Ectodermal cell (in vitro differentiated cells): ENCODE results near the gene PLPPR4.
A peak's percentile ranks its signal among the peaks of the same experiment; 100 is the strongest.
"Not testable (repeated sequence)": the region's sequence is repeated elsewhere in the genome, so short reads cannot be mapped to it uniquely, and the experiment has no call there.

Experiments
- H3K27ac ChIP-seq: 2 replicates; pipeline ENCODE4 v1.7.0; 2013; ENCODE audit warnings: mild to moderate bottlenecking, low read depth, low read length; ENCODE audit not compliant: insufficient read depth, poor library complexity, severe bottlenecking
- H3K27me3 ChIP-seq: 2 replicates; pipeline ENCODE4 v1.7.0; 2013; ENCODE audit warnings: mild to moderate bottlenecking, low read length; ENCODE audit not compliant: insufficient read depth, control insufficient read depth, poor library complexity, severe bottlenecking
- H3K36me3 ChIP-seq: one replicate; pipeline ENCODE4 v1.7.0; 2013; ENCODE audit warnings: low read length; ENCODE audit not compliant: control insufficient read depth, insufficient read depth
- H3K4me1 ChIP-seq: one replicate; pipeline ENCODE4 v1.7.0; 2013; ENCODE audit warnings: low read length; ENCODE audit not compliant: control insufficient read depth, insufficient read depth
- H3K4me3 ChIP-seq: 2 replicates; pipeline ENCODE4 v1.7.0; 2013; ENCODE audit warnings: low read depth, low read length, control low read depth; ENCODE audit not compliant: insufficient read depth
- H3K9me3 ChIP-seq: 2 replicates; pipeline ENCODE4 v1.7.0; 2013; ENCODE audit warnings: mild to moderate bottlenecking, low read length, moderate library complexity; ENCODE audit not compliant: control insufficient read depth
- WGBS, 2 experiments: methylation state at CpG; one replicate each; pipeline ENCODE4 v1.1.7; 2013; ENCODE audit warnings: missing lambda C conversion rate in 2 of 2; 5-methylcytosine and 5-hydroxymethylcytosine counted together

Gene PLPPR4

DNA sequence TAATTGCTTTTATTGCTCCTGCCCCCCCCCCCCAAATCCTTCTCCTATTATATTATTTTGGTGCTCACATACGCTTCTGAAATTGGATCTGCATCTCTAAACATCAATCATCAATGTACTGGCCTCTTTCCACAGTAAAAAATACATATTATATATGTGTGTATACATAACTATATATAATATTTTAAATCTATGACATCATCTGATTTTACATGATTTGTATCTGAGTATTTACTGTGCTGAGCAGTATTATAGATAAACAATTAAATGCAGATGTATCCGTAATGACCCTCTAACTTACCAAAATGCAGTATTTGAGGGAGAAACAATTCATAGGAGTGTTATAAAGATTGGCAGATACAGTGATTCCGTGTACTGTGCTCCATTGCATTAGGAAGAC, 832 bp downstream of the PLPPR4 start:
- Histone ChIP-seq H3K4me3 (peak overlapping the region; percentile 30), H3K36me3 (no peaks in the 10 kb centered on the region), H3K9me3 (no peaks in the 10 kb centered on the region), H3K4me1 (no peaks in the 10 kb centered on the region), H3K27me3 (peaks cover 33% of the 10 kb centered on the region), H3K27ac (no peak overlapping the region)
- WGBS, 2 experiments, result 93 to 94% methylated on average over 2 of the region's 3 CpGs

DNA sequence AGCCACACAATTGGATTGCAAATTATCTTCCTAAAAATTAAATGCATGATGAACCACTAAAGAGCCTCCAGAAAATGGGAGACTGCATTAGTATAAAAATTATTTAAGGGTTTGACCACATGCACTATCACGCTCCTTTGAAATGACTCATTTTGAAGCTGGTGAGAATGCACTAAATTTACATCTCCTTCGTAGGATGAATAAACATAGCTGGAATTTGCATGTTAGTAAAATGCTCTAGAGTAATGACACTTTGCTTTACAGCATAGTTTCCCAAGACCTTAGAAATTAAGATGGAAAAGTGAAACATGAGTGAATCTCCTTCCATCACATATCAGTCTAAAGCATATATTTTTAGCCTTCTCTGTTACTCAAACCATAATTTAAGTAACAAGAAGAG, 2.4 kb downstream of the PLPPR4 start:
- 90 to 97% methylated on average over 2 of the region's 2 CpGs for WGBS, 2 experiments
- Histone ChIP-seq H3K9me3 (no peaks in the 10 kb centered on the region), H3K27ac (no peak overlapping the region), H3K36me3 (no peaks in the 10 kb centered on the region), H3K4me3 (no peak overlapping the region), H3K4me1 (no peaks in the 10 kb centered on the region), H3K27me3 (peaks cover 33% of the 10 kb centered on the region)

DNA sequence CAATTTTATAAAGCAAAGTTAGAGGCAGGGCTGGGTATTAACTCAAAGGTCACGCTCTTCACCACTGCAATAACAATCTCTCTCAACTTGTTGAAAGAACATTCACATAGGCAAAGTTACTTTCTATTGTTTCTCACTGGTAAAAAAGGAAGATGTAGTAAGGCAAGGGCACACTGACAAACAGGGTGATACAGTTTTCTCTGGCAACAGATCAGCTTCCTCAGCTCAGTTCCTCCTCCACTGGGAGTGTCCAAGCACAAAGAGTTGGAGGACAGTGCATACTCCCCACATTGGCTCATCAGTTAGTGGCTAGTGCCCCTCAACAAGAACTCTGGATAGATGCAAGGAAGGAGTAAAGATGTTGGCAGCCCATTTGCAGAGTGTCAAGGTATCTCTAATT, 3.7 kb downstream of the PLPPR4 start:
- 92 to 100% methylated on average over 1 of the region's 1 CpG for WGBS, 2 experiments
- H3K9me3 ChIP-seq, result no peaks in the 10 kb centered on the region
- no peak overlapping the region for H3K27ac ChIP-seq
- H3K36me3 ChIP-seq, result no peaks in the 10 kb centered on the region
- H3K27me3 ChIP-seq, result peaks cover 28% of the 10 kb centered on the region
- no peaks in the 10 kb centered on the region for H3K4me1 ChIP-seq
- no peak overlapping the region for H3K4me3 ChIP-seq

DNA sequence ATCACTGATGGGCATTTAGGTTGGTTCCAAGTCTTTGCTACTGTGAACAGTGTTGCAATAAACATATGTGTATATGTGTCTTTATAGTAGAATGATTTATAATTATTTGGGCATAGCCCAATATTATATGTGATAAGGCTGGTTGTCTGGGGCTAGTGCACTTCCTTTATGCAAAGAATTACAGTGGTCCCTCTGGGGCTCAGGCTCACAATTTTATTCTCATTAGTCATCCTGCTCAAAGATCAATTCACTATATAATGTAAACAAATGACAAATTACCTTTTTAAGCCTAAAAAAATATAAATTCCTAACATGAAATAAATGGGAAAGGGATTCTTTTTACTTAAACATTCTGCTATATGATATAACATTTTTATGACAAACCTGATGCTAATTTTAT, 5.0 kb downstream of the PLPPR4 start:
- Histone ChIP-seq H3K9me3 (no peaks in the 10 kb centered on the region), H3K36me3 (no peaks in the 10 kb centered on the region), H3K4me1 (no peaks in the 10 kb centered on the region), H3K27ac (no peak overlapping the region), H3K27me3 (peaks cover 17% of the 10 kb centered on the region), H3K4me3 (no peak overlapping the region)

DNA sequence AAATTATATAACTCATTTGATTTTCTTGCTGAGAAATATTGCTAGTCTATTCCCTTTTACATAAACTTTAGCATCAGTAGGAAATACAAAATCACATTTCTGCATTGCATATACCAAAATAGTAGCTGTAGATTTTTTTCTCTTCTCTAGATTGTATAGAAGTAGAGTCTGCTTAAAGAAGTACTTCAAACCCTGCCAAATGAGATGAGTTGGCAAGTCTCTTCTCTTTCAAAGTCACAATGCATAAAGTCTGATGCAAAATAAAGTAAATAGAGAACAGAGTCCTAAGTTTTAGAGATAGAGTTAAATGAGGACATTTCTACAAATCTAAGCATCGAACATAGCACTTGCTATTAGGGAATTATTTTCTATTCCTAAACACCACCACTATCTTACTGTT, 6.4 kb downstream of the PLPPR4 start:
- H3K4me3 ChIP-seq, result no peak overlapping the region
- WGBS, 2 experiments, result 83 to 100% methylated on average over 1 of the region's 1 CpG
- H3K27ac ChIP-seq, result no peak overlapping the region
- H3K27me3 ChIP-seq, result peaks cover 4% of the 10 kb centered on the region
- no peaks in the 10 kb centered on the region for H3K4me1 ChIP-seq
- H3K9me3 ChIP-seq, result no peaks in the 10 kb centered on the region
- H3K36me3 ChIP-seq, result no peaks in the 10 kb centered on the region

DNA sequence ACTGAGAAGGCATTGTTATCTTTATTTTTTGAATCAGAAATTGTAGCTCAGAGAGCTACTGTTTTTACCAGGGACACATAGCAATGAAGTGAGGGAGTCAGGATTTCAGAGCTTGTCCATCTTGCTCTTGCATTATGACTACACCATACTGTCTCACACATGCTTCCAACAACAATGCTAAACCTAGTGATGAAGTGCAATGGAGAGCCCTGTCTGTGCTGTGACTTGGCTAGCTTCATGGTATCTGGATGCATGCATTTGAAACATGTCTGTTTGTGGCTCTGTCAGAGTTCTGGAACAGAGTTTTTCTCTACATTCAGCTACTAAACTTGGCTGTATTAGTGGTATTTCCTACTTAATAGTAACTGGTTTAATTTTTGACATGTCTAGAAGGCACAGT, 7.0 kb downstream of the PLPPR4 start:
- H3K27me3 ChIP-seq, result no peaks in the 10 kb centered on the region
- no peaks in the 10 kb centered on the region for H3K9me3 ChIP-seq
- H3K36me3 ChIP-seq, result no peaks in the 10 kb centered on the region
- no peak overlapping the region for H3K4me3 ChIP-seq
- H3K27ac ChIP-seq, result no peak overlapping the region
- H3K4me1 ChIP-seq, result no peaks in the 10 kb centered on the region

DNA sequence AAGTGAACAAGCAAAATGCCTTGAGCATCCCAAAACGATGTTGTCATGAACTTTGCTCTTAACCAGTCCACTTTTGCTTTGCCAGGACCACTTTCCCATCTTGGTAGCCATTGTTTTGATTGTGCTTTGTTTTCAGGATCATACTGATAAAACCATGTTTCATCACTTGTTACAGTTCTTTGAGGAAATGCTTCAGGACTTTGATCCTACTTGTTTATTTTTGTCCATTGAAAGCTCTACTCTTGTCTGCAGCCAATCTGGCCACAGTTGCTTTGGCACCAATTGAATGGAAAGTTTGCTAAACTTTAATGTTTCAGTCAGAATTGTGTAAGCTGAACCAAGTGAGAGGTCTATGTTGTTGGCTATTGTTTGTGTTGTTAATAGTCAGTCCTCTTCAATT, 12.8 kb downstream of the PLPPR4 start:
- no peaks in the 10 kb centered on the region for H3K36me3 ChIP-seq
- no peak overlapping the region for H3K27ac ChIP-seq
- H3K4me3 ChIP-seq, result no peak overlapping the region
- no peaks in the 10 kb centered on the region for H3K27me3 ChIP-seq
- H3K9me3 ChIP-seq, result no peaks in the 10 kb centered on the region
- H3K4me1 ChIP-seq, result no peaks in the 10 kb centered on the region
- 88 to 93% methylated on average over 1 of the region's 1 CpG for WGBS, 2 experiments

DNA sequence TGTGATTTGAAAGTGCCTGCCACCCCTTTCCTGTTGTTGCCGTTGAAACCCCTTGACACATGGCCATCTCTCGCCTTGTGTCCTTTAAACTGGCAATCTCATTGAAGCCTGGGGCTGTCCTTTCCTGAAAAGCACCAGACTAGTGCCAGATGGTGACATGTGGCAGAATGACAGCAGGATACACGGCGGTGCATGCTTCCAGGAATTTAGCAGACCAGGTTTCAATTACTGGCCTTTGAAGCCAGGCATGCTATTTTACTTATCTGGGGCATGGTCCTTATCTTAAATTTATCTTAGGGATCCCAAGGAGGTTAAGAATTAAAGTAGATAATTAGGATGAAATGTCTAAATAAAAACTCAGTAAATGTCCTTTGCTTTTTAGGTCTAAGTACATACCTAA, 15.2 kb downstream of the PLPPR4 start:
- Histone ChIP-seq H3K9me3 (no peaks in the 10 kb centered on the region), H3K36me3 (no peaks in the 10 kb centered on the region), H3K4me3 (no peak overlapping the region), H3K27ac (no peak overlapping the region), H3K4me1 (no peaks in the 10 kb centered on the region), H3K27me3 (no peaks in the 10 kb centered on the region)
- 80 to 85% methylated on average over 4 of the region's 4 CpGs for WGBS, 2 experiments

DNA sequence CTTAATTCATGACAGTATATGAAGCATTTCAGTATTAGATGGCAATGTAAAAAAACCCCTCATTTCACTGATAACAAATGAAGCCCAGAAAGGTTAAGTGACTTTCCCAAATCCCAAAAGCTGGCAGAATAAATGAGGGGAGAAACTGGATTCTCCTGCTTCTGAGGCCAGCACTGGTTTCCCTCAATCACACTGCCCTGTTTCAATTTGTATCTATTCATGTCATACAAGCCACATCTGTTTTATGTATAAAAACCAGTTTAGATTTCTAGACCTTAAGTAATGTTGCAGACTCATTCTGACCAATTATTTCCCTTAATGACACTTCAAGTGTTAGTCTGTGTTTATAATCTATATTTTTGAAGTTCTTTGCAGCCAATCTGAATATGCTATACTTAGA, 16.8 kb downstream of the PLPPR4 start:
- no peaks in the 10 kb centered on the region for H3K4me1 ChIP-seq
- no peaks in the 10 kb centered on the region for H3K36me3 ChIP-seq
- no peaks in the 10 kb centered on the region for H3K27me3 ChIP-seq
- H3K27ac ChIP-seq, result no peak overlapping the region
- H3K9me3 ChIP-seq, result no peaks in the 10 kb centered on the region
- no peak overlapping the region for H3K4me3 ChIP-seq

DNA sequence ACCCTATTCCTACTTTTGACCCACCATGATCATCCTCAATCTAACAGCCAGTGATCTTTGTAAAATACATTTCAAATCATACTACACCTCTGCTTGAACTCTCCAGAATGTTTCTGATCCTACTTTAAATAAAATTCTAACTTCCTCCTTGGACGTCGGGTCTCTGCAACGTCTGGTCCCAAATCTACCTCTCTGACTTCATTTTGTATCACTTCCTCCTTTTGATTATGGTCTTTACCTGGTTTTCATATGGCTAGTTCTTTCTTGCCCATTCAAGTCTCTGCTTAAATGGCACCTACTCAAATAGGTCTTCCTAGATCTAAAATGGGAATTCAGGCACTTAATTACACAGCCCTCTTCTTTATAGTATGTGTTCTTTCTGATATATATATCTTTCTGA, 18.2 kb downstream of the PLPPR4 start:
- no peaks in the 10 kb centered on the region for H3K36me3 ChIP-seq
- H3K9me3 ChIP-seq, result no peaks in the 10 kb centered on the region
- WGBS, 2 experiments, result 59 to 60% methylated on average over 3 of the region's 3 CpGs
- no peak overlapping the region for H3K4me3 ChIP-seq
- H3K27ac ChIP-seq, result no peak overlapping the region
- no peaks in the 10 kb centered on the region for H3K27me3 ChIP-seq
- H3K4me1 ChIP-seq, result no peaks in the 10 kb centered on the region

DNA sequence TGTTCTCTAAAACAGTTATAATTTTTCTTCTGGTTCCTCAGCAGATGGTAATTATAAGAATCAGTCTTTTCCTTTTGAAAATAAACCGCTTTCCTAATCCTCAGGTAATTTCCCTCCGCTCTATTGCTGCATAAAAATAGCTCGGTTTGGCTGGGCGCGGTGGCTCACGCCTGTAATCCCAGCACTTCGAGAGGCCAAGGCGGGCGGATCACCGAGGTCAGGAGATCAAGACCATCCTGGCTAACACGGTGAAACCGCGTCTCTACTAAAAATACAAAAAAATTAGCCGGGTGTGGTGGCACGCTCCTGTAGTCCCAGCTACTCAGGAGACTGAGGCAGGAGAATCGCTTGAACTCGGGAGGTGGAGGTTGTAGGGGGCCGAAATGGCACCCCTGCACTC, 19.2 kb downstream of the PLPPR4 start:
- not testable (repeated sequence) for H3K27ac ChIP-seq, H3K9me3 ChIP-seq, H3K27me3 ChIP-seq, H3K36me3 ChIP-seq, H3K4me3 ChIP-seq, H3K4me1 ChIP-seq
- 94% methylated on average over 18 of the region's 18 CpGs for WGBS, 2 experiments
